ENCODE data around the gene CALCB.

DNA sequence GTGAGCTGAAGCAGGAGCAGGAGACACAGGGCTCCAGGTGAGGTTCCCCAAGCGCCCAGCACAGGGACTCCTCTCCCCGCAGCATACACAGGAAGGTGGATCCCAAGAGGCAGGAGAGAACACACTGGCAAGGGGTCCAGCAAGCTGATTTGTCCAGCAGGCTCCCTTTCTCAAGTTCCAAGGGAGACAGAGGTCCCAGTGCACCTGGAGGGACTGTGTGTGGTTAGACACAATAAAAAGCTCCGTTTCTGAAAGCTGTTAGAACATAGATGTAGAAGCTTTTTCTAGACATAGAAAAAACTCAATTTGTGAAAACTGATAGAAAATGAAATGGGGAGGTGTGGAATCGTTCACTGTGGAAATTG is 1.8 kb downstream of the CALCB start:
- TF ChIP-seq, protein P1, sequence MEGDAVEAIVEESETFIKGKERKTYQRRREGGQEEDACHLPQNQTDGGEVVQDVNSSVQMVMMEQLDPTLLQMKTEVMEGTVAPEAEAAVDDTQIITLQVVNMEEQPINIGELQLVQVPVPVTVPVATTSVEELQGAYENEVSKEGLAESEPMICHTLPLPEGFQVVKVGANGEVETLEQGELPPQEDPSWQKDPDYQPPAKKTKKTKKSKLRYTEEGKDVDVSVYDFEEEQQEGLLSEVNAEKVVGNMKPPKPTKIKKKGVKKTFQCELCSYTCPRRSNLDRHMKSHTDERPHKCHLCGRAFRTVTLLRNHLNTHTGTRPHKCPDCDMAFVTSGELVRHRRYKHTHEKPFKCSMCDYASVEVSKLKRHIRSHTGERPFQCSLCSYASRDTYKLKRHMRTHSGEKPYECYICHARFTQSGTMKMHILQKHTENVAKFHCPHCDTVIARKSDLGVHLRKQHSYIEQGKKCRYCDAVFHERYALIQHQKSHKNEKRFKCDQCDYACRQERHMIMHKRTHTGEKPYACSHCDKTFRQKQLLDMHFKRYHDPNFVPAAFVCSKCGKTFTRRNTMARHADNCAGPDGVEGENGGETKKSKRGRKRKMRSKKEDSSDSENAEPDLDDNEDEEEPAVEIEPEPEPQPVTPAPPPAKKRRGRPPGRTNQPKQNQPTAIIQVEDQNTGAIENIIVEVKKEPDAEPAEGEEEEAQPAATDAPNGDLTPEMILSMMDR (IDR thresholded peaks at IDR 0.05), result peak in 1 of 3 donors; percentile 1
- no peak for TF ChIP-seq POLR2A (IDR thresholded peaks at IDR 0.05)
